GM18909 (cell line): Measurements from ENCODE around the gene ZNF526.

Source experiments
- ATAC-seq: cut with Tn5 transposase; IDR thresholded peaks from one replicate; pipeline ENCODE4 v1.9.1; 2021; ENCODE audit warnings: mild to moderate bottlenecking; ENCODE audit not compliant: unreplicated experiment, poor library complexity

The ZNF526 gene

DNA sequence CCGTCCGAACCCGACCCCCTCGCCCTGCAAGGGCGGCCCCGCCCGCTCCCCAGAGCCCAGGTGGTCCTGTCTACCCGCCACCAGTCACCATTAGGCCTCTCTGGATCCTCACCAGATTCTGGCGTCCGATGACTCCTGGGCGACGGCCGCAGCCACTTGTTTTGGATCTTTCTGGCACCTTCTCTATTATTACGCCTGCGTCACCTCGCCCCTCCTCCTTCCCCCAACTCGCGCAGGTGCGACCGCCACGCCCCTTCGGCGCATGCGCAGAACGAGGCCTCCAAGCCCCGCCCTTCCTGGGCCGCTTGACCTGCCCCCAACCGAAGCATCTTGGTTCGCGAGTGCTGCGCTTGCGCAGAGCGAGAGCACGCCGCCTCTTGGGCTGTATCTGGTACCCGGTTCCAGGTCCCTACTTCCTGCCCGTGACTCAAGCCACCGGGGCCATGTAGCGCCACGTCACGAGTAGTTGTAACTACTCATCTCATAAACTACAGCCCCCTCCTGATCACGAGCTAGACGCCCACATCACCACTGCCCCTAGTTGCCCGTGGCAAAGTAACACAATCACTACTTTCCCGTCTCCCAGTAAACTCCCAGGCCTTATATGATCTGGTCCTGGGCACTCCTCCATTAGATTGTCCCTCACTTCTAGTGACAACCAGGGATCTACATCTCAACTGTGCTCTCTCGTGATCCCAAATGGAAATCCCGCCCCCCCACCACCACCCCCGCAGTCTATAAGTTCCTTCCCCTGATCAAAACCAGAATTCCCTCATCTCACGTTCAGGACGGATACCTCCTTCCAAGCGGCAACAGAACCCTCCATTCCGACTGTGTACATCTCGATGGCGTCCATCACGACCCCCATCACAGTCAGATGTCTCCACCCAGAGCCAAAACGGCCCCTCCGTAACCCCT, 2.3 kb upstream of the ZNF526 start, which contains the start of gene DEDD2:
Gene DEDD2 (minus strand): TSS at position 158 of the 918 bp plus-strand sequence. CDS start 670 bp downstream, outside the sequence.
- peak; percentile 77 for ATAC-seq

DNA sequence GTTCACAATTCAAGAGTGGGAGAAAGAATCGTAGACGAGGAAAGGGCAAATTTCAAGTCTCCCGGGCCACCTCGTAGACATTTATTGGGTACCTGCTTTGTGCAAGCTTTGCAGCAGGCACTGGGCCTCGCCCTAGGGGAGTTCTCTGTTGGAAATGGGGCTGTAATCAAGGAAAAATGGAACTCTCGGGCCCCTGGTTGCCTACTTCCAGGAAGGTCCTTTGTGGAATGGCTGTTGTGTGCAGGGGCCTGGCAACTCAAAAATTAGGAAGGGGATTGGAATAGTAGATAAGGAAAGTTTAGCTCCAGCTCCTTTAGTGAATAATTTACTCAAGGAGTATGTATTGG, 612 bp downstream of the ZNF526 start:
- no peak for ATAC-seq

DNA sequence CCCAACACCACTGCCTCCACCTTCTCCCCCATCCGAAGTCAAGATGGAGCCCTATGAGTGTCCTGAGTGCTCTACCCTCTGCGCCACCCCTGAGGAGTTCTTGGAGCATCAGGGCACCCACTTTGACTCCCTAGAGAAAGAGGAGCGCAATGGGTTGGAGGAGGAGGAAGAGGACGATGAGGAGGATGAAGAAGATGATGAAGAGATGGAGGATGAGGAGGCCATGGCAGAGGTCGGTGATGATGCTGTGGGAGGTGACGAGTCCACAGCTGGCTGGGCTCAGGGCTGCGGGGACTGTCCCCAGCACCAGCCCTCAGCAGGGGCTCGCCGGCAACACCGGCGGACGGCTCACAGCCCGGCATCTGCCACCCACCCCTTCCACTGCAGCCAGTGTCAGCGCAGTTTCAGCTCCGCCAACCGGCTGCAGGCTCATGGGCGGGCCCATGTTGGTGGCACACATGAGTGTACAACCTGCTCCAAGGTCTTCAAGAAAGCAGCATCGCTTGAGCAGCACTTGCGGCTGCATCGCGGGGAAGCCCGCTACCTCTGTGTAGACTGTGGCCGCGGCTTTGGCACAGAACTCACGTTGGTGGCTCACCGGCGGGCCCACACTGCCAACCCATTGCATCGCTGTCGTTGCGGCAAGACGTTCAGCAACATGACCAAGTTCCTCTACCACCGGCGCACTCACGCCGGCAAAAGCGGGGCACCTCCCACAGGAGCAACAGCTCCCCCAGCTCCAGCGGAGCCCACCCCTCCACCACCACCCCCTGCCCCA, 5.0 kb downstream of the ZNF526 start:
- ATAC-seq = no peak

DNA sequence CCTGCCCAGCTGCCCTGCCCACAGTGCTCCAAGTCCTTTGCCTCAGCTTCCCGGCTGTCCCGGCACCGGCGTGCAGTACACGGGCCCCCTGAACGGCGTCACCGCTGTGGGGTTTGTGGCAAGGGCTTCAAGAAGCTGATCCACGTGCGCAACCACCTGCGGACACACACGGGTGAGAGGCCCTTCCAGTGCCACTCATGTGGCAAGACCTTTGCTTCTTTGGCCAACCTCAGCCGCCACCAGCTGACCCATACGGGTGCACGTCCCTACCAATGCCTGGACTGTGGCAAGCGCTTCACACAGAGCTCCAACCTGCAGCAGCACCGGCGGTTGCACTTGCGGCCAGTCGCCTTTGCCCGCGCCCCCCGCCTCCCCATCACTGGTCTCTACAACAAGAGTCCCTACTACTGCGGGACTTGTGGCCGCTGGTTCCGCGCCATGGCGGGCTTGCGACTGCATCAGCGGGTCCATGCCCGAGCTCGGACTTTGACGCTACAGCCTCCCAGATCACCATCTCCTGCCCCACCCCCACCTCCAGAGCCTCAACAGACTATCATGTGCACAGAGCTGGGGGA, 5.7 kb downstream of the ZNF526 start:
- ATAC-seq = no peak

DNA sequence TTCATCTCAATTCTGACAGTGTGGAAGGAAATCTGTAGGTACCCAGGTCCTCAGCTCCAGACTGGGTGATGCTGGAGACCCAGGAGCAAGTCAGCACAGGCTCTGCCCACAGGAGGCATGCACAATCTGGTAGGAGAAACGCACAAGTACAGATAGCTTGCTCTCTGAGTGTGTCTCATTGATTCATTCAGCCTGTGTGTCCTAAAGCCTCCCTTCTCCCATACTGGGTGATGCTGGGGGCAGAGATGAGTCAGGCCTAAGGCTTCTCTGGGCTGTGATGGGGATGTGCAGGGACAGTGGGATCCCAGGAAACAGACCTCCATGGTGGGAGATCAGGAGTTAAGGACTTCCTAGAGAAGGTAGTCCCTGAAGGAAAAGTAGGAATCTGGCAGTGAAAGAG, 6.8 kb downstream of the ZNF526 start:
- no peak for ATAC-seq

DNA sequence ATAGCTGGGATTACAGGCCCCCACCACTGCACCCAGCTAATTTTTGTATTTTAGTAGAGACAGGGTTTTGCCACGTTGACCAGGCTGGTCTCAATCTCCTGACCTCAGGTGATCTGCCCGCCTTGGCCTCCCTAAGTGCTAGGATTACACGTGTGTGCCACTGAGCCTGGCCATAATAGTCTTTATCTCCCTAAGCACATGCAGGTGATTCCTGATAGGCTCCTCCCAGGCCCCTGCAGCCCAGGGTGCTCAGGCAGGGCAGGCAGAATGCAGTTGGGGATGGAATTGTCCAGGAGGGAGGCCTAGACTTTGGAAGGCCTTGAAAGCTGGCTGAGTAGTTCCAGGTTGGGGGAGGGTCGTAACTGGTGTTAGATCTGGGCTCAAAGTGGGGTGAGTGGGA, 8.5 kb downstream of the ZNF526 start:
- no peak for ATAC-seq

DNA sequence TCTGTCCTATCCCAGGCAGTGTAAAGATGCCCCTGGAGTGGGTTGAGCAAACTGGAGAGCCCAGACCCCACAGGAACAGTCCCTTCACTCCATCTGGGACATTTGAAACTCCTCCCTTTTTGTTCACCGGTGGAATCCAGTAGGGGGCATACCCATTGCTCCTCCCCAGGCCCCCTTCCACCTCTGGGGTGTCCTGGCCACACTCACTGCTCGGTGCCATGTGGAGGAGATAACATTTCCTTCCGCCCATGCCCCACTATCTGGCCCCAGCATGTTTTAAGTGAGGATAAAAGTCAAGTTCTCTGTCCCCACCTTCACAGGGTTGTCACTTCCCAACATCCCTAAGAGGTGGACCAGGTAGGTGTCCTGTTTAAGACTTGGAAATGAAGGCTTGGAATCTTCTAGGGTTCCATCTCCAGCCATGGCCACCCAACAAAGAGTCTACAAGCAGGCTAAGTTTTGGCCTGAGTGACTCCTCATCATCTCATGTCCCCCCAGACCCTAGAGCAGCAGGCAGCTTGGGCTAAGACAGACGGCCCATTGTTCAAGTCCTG, 9.3 kb downstream of the ZNF526 start:
- no peak for ATAC-seq

DNA sequence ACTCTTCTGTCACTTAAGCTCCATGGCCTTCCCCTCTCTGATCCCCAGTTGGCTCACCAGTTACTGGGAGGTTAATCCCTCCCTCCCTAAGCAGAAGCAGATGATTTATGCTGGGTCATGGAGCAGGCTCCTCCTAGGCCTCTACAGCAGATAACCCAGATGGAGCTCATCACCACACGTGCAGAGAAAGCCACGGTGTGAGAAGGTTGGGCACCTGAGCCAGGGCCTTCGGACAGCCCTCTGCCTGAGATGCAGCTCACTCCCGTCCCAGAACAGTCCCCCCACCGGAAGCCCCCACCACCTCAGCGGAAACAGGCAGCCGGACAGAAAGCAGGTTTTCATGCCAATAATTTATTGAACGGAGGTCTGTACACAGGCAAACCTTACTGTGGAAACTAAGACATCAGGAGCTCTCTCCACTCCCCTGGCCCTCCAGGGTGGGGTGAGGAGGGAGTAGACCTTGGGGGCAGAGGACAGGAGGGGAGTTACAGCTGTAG, 9.8 kb downstream of the ZNF526 start:
- no peak for ATAC-seq

DNA sequence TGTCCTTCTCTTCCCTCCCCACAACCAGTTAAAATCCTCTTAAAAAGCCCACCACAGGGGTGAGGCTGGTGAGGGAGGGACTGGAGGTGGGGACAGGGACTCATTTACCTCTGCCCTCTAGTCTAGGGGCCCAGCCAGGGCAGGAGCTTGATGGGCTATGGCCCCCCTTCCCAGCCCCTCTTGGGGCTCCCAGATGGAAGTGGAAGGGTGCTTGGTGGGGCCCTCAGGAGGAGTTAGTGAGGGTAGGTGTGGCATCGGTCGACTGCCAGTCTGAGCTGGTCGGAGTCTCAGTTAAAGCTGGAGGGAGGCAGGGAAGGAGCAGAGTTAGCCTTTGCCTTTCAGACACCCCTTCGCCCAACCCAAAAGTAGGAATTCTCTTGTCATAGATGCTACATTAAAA, 10.5 kb downstream of the ZNF526 start:
- ATAC-seq = no peak

DNA sequence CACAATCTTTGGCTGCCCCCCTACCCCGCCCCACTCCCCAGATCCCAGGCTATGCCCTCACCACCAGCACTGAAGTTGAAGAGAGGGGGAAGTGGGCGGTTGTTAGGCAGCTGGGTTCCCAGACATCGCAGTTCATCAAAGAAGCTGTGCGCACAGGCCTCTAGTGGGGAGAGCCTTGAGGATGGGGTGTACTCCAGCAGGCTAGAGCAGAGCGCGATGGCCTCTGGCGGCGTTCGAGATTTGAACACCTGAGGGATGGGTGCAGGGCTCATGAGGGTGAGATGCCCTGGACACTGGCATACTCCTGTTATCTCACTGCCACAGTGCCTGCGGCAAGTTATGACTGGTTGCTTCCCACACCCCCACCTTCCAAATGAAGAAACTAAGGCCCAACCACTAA, 12.3 kb downstream of the ZNF526 start:
- no peak for ATAC-seq

DNA sequence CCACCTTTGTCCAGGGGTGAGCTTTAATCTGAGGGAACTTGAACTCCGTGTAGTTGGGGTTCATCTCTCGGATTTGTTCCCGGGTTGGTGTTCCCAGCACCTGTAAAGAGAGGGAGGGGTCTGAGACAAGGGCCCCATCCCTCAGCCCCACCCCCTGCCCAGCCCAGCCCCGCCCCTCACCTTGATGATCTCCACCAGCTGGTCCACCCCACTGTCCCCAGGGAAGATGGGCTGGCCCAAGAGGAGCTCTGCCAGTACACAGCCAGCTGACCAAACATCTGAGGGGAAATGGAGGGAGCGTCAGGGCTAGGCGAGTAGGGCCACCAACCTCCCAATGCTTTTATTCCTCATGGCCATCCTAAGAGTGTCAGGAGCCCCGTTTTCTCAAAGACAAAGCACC, 13.0 kb downstream of the ZNF526 start:
- no peak for ATAC-seq

DNA sequence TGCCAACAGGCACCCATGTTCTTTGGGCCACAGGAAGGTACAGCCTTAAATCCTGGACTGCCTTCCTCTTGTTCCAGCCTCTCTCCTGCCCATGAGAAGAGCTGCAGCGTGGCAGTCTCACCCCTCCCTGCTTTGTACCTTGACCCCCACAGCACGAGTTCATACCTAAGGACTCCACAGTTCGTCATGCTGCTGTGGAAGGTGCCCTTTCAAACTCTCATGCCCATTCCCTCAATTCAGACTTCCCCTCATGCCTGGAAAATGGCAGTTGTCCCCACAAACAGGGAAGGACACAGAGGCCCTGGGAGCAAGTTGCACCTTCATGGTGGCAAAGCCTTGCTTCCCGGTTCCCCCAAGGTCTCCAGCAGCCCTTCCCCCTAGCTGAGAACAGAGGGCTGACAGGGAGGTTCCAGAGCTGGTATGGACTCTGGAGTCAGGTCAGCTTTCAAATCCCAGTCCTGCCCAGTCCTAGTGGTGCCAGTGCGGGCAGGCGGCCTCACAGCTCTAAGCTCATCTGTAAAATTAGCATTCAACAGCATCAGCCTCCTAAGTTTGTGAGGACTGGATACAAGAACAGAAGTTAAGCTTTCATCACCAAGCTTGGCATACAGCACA, 13.7 kb downstream of the ZNF526 start:
- no peak for ATAC-seq

DNA sequence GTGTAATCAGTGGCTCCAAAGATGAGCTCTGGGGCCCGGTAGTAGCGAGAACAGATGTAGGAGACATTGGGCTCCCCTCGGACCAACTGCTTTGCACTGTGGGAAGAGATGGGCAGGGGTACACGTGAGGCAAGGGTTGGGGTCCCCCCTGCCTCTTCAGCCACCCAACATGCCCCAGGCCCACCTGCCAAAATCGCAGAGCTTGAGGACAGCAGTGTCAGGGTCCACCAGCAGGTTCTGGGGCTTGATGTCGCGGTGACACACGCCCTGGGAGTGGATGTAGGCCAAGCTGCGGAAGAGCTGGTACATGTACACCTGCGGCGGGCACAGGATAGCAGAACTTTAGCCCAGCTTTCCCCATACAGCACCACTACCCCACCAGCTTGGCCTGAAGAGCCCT, 14.3 kb downstream of the ZNF526 start:
- ATAC-seq = no peak

DNA sequence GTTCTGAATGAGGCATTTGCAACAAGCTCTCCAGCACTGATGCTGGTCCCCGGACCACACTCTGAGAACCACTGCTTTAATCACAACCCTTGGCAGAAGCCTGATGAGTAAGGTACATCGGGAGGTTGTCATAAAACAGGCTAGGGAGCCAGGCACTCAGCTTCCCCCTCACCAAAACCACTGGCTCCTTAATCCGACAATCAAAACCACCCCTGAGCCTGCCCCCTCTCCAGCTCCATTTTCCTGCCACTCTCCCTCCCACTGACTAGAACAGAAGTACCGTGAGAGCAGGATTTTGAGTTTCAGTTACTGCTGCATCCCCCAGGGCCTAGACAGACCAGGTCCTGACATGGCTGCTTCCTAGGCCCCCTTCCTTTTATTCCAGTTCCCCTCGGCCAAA, 15.1 kb downstream of the ZNF526 start:
- ATAC-seq = no peak

DNA sequence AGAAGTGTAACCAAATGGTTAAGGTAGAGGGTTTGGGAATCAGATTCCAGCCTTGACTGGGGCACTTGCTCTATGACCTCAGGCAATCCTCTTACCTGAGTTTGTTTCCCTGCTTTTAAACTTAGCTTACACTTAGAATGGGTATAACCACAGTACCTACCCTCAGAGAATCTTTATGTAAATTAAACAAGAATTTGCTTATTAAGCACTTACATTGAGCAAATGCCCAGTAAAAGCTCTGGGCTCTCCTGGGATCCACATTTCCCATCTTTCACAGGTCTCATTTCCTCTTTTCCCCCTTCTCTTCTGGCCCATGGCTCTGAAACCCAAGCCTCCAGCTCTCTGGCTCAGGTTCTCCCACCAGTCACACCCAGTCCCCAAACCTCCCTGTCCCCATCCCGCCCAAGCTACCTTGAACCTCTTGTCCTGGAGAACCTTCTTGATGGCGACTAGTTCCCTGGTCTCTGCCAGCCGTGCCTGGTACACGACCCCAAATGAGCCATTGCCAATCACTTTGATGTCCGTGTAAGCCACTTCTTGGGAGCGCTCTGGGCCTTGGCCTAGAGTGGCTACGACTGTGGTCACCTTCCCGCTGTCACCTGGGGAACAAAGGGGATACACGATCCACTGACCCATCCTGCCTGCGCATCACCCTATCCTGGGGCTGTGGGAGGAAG, 19.6 kb downstream of the ZNF526 start:
- ATAC-seq = no peak

DNA sequence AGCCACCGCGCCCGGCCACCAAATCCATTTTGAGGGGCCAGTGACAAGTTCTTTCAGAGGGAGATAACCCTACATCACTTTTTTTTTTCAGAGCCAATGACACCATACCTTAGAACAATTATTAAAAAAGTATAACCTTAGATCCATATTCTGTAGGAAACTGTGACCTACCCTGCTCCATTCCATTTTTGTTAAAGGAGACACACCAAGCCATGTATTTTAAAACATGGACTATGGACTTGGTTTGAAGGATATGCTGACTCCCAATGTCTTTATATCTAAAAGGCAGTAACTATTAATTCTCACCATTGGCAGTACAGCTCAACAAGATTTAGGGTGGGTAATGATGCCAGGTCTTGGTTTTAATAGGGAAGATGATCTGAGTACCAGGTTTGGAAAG, 21.2 kb downstream of the ZNF526 start:
- ATAC-seq = no peak

DNA sequence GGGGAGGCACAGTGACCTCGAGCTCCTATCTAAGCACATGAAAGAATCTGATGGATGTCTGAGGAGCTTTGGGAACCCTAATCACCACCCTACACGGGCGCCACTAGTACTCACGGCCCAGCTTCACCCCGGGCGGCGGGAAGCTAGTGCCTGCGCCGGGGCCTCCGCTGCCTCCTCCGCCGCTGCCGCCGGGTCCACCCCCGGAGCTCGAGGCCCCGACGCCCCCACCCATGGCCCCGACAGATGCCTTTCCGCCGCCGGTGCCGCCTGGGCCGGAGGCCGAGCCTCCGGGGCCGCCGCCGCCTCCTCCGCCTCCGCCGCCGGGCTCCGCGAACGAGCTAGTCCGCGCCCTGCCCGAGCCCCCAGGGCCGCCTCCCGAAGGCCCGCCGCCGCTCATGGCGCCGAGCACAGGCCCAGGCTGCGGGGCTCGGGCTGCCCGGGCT, 22.0 kb downstream of the ZNF526 start:
- peak; percentile 3 for ATAC-seq

DNA sequence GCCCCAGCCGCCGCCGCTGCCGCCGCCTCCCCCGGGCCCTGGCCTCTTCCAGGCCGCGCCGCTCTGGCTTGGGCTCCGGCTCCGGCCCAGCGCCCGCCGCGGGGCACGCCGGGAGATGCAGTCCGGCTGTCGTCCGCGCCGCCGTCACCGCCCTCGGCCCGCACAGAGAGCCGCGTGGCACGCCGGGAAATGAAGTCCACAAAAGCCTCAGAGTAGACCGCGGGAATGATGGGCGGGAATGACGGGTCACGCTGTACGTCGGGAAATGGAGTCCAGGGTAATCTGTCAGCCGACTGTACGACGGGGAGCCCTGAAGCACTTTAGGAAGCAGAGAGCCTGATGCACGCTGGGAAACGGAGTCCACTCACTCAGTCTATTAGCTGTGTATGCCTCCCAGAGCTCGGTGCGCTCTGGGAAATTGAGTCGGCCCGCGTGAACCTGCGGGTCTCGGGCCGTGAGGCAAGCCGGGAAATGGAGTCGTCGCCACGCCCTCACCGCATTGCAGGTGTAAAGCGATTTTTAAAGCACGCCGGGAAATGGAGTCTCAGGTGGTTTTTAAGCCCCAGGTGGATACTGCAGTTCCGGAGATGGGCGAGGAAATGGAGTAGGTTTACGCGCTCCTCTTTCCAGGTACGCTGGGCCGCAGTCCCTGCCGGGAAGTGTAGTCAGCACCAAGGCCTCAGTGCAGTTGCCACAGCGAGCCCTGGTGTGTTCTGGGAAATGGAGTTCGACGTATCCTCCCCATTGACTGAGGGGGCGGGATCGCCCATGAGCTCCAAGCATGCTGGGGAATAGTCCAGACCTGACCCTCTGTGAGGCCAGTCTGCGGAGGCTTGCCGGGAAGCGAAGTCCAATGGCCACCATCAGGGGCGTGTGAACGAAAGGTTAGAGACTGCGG, 22.6 kb downstream of the ZNF526 start, which contains the start of gene GSK3A:
Gene GSK3A (minus strand): TSS at position 91 of the 898 bp plus-strand sequence. CDS start 137 bp downstream, outside the sequence.
- peak; percentile 65 for ATAC-seq
